Ureter (tissue), 1 donor: Measurements from ENCODE around the gene ACTBL2. TPM values are rescaled to one million over a fixed set of nuclear protein-coding genes. Genes with fewer than 3 reads are reported as not detected.
"Not testable (repeated sequence)": the region's sequence is repeated elsewhere in the genome, so short reads cannot be mapped to it uniquely, and the experiment has no call there.

Experiments
- DNase-seq: peaks from one replicate; pipeline ENCODE4 v3.0.0-alpha.2; 2020; ENCODE audit warnings: low spot score
- total RNA-seq: library from RNA; stranded (reverse); gene quantifications from one replicate; pipeline ENCODE4 v1.2.4, GENCODE V29; 2023
- donor health status: DM: yes; HTN: yes; CAD: no.

ACTBL2 gene
- total RNA-seq, 1 donor from 2014 or later = not detected

DNA sequence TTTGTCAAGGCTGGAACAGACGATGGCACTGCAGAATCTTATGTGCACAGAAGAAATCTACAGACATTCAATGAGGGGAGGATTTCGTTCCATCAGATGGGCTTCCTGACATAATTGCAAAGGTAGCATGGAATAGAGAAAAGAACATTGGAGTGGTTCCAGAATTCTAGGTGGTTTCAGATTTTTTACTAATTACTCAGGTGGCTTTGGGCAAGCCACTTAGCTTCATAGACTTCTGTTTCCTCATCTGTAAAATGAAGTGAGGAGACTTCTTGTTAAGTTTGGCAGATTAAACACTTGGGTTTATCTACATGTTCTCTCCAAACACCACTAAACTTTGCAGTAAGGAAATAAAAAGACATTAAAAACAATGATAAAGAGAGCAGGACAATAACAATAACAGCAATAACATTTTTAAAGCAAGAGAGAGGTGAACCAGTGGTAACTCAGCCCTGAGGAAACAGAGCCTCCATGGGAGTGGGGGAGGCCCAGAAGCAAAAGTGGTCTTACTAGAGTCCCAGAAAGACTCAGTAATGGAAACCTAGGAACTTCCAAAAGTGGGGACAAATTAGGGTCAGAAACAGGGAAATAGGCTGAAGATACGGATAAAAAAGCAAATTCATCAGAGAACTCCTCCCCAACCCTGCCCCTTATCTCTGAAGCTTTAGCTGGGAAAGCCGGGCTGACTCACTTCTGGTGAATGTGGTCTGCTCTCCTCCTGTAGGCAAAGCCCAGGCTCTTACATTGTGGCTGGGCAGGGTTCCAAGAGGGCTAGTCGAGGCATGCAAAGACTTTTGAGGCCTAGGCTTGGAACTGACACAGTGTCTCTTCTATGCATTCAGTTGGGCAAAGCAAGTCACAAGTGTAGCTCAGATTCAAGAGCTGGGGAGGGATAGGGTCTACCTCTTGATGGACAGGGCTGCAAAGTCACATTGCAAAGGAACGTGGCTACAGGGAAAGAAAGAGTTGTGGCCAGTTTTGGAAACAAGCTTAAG is 11.8 kb upstream of the ACTBL2 start:
- peak; percentile 93 for DNase-seq

DNA sequence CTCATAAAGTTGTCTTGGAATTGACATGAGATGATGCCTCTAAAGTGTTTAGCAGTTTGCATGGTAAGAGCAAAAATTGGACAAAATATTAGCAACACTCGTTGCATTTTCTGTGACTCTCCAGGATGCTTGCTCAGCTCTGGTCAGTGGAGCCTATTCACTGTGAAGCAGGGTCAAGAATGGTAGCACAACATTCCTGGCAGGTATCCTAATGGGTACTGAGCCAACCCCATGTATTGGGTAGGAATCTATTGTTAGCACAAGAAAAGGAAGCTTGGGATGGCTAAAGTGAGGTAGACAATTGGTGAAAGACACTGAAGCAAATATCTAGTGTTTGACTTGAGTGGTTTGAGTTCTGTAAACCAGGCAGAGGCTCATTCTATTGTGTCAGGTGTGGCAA is 10.4 kb upstream of the ACTBL2 start:
- no peak for DNase-seq

DNA sequence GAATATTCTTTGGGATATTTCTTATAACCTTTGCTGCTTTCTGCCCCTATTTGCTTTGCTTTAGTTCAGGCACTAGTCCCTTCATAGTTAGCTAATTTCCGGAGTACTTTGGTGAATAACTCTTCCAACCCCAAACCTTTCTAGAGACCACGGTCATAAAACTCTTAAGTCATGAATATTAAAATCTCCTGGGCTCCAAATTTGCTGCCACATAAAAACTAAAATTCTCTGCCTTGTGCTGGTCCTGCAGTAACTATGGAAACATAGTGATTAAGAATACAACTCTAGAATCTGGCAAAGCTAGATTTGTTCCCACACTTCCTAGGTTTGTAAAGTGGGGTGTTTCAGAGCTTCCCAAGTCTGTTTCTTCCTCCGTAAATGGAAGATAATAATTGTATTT is 10.0 kb upstream of the ACTBL2 start:
- no peak for DNase-seq

DNA sequence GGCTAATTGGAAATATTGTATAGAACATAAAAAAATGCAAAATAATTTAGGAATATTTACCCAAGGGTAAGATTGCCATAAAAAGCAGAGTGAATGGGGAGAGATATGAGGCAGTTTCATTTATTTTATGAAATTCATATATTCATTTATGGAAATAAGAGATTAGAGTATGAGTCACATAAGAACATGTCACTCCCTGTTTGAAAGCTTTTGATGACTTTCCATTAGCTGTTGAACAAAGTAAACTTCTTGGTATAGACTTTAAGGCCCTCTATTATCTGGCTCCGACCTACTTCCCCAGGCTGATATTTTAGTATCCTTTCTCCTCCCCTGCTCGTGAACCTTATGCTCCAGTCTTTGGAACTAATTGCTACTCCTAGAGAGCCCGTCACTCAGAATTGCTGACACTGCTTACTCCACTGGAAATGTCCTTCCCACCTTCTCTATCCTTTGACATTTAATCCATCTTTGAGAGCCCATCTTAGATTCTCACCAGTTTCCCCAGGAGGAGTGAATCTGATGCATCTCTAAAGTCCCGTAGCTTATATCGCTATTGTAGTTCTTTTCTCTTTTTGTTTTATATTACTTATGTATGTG is 8.9 kb upstream of the ACTBL2 start:
- no peak for DNase-seq

DNA sequence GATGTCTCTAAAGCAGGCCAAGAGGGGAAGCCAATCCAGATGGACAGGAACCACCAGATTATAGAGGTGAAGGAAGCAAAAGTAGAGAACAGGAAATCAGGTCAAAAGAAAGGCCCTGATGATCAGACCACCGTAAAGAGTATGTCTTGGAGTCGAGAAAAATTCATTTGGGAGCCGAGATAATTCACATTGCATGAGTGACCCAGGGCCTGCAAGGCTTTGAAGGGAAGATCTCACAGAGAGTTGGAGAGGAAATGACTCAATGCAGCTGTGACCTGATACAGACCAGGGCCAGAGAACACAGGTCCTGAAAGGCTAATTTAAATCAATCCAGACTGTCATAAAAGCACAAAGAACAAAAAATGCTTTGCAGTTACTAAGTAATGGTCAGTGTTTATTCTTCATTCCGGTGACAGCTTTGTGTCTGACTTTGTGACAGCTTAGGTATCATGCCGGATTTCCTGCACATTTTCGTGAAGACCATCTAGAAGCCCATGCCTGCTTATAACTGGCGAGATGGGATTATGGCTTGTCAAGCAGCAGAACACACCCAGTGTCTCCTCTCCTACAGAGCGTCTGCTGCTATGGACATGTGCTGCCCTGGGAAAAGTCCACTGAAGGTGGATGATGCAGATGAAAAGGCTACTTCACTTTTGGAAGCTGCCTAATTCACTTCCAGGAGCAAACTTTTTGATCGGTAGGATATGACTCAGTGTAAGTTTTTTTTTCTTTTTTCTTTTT is 5.8 kb upstream of the ACTBL2 start:
- DNase-seq = no peak

GRCh38 chr5:57486027-57486602 is 3.5 kb upstream of the ACTBL2 start:
- no peak for DNase-seq

GRCh38 chr5:57478826-57479225 is 3.8 kb downstream of the ACTBL2 start:
- no peak for DNase-seq

DNA sequence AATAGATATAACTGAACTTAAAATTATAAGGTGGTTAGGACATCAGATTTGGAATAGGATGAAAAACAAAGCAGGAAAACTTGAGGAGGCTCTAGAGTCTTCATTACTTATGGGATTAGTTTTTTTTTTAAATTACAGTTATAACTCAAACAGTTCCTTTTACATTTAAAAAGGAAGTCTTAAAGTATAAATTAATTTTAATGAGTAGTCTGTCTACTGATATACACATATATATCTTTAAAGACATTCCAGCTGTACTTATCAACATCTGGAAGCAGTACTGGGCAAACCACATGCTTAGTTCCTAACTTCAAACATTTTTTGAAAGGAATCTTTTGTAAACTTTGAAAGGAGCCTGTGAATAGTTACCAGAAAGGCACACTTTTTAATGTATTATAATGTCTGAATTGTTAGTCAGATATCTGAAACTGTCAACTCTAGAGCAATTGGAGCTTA is 6.0 kb downstream of the ACTBL2 start:
- DNase-seq = no peak

DNA sequence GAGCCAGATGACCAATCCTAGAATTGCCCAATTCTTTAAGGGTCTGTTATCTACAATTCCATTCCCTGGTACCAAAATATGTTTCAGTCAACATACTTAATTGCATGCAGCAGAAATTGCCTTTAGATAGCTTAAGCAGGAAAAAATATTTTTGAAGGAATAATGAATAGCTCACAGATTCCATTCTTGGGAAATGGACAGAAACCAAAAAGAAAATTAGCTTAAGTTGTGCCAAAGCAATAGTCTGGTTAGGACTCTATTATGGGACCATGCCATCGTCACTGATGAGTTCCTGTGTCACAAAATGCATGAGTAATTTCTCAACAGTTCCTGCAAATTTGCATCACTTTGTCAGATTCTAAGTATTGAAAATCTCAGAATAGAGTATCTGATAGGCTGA is 12.3 kb downstream of the ACTBL2 start:
- DNase-seq = no peak

DNA sequence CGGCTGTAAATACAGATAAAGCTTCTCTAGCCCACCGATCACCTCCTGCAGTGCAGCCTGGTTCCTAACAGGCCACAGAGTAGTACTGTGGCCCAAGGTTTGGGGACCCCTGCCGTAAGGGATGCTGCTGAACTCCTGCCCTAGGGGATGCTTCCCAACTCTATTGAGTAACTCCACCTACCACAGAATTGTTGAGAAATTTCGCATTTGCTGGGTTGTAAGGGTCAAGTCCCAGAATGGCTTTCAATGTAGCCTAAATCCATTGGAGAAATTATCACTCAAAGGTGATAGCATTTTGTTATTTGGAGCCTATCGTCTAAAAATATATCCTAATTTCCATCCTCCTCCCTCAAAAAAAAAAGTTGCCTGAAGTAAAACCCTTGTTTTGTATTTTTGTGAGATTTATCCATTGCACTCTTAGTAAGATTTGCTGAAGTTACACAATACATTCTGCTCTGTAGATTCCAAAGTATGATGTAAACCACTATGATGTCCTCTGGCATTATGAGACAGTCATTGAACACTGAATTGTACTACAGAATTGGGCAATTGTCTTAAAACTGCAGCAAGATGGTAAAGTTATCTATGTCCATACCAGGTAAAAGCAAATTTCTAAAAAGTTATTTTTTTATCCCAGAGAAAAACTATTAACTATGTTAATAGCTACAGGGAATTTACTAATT is 14.0 kb downstream of the ACTBL2 start:
- DNase-seq = no peak

DNA sequence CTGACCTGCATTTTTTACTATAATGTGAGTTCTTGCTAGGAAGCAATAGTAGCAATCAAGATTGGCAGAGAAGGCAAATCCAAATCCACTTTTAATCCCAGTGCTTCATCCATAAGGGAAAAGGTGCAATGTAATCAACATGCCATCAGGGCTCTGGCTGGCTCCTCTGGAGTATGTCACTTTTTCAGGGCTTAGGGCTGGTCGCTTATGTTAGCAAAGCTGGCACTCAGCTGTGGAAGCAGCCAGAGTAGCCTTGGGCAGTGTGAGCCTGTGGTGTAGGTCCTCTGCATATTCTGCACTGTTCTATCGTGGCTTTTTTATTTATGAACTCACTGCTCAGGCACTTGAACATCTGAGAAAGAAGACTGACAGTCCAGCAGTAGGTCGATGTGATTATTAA is 16.1 kb downstream of the ACTBL2 start:
- no peak for DNase-seq

DNA sequence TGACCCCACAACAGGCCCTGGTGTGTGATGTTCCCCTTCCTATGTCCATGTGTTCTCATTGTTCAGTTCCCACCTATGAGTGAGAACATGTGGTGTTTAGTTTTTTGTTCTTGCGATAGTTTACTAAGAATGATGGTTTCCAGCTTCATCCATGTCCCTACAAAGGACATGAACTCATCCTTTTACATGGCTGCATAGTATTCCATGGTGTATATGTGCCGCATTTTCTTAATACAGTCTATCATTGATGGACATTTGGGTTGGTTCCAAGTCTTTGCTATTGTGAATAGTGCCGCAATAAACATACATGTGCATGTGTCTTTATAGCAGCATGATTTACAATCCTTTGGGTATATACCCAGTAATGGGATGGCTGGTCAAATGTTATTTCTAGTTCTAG is 22.6 kb downstream of the ACTBL2 start:
- DNase-seq = not testable (repeated sequence)

GRCh38 chr5:57458443-57458842 is 24.2 kb downstream of the ACTBL2 start:
- DNase-seq = no peak

DNA sequence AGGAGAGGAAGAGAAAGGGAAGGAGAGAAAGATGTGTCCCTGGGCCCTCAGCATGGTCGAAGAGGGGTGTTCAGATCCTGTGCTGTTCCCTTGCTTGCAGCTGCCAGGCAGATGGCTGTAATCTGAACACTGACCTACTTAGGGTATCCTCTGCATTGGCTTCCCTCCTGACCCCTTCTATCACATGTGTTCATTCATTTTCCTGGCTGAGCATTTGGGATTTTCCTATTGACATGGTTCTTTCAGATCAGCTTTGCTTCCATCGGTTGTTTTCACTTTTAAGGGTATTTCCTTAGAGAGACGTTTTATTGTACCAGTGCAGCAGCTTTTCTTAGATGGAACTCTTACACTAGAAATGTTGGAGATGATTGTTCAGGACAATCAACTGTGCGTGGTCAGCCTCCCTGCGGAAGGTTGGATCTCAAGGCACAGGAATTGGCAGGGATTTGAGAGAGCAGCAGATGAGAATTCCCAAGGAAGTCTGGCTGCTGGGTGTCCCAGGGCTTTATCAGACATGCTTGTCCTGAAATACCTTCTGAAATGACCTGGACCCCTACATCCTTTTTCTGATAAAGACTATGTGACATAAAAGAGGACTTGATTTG is 26.0 kb downstream of the ACTBL2 start:
- DNase-seq = no peak

GRCh38 chr5:57455511-57456455 is 26.8 kb downstream of the ACTBL2 start:
- no peak for DNase-seq

DNA sequence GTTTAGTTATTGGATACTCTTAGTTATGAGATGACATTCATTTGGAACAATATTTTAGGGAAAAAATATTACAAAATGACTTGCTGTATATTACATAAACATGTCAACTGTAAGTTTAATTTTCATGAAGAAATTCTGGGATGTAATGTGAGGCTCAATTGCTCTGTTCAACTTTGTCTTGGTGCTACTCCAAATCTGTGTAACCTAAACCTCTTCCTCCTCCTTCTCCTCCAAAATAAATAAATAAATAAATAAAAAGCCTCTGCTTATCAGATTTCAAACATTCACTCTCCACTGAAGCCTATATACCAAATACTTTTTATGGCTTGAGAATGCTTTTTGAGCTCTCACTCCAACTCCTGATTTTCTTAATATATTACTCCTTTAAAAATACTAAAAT is 27.7 kb downstream of the ACTBL2 start:
- DNase-seq = no peak

- no peak for DNase-seq
These were observed 28.9 kb downstream of the ACTBL2 start for GRCh38 chr5:57453728-57454127.

- no peak for DNase-seq
These were observed 29.7 kb downstream of the ACTBL2 start for GRCh38 chr5:57452885-57453284.

DNA sequence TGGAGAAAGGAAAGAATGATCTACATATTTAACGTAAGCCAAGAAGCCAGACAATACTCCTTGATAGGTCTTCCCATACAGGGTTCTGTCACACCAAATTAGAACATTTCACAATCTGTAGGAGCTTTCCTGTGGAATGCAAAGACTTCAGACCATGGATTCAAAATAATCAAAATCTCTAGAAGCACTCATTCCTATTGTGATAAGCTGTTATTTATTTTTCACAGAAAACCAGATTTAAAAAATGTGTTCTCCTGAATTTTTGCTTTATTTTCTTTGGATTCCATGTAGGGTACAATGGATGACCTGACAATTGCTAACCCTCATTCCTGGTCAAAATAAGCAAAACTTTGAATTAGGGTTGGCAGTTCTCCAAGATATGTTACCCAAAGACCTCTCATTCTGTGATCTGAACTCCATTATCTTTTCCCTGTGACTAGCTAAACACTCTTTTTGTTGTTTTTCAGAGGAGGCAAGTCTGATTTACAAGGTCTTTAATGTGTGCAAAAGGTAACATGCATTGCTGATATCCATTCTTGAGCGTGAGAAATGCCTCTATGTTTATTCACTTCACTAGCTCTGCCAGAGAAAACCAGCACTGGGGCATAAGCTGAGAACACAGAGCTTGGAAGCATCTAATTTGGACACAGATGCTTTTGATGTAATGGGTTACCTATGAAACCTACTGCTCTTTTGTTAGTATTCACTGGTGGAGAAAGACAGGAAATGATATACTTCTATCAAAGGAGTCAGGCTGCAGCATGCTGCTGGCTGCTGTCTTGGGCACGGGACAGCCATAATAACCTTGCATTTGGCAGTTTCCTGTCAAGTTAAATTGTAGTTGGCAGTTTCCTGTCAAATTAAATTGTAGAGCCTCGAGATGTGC is 31.4 kb downstream of the ACTBL2 start:
- DNase-seq = no peak
